ENCODE data around the gene TAS1R1.
A peak's percentile ranks its signal among the peaks of the same experiment; 100 is the strongest.

TAS1R1 gene

GRCh38 chr1:6580593-6581409 is 25.7 kb downstream of the TAS1R1 start:
- Histone ChIP-seq H3K27ac (peak overlapping the region; percentile 73 to 96 (median 89)), H4K20me1 (peaks cover 33 to 54% (median 49%) of the 10 kb centered on the region in 11 experiments), H3K27me3 (no peaks in the 10 kb centered on the region), H3K4me2 (peak overlapping the region; percentile 83 to 99 (median 96)), H3K9me3 (replicated peaks in 1 of 11) (no peaks in the 10 kb centered on the region), H3K9ac (peak overlapping the region; percentile 84 to 96 (median 88)), H3K4me1 (peaks cover 55 to 70% (median 63%) of the 10 kb centered on the region in 10 experiments), H3K4me3 (peak overlapping the region; percentile 74 to 91 (median 82)), H3K36me3 (peaks cover 0 to 27% (median 7%) of the 10 kb centered on the region in 11 experiments; a peak in 11 of 22 replicates)
- TF ChIP-seq Cebpa-rat (IDR thresholded peaks at IDR 0.05) = no peak

- peak overlapping the region; percentile 84 to 96 (median 88); a peak in 20 of 22 replicates for H3K9ac ChIP-seq
- peaks cover 41 to 63% (median 58%) of the 10 kb centered on the region in 11 experiments for H4K20me1 ChIP-seq
- TF ChIP-seq Cebpa-rat (IDR thresholded peaks at IDR 0.05) = no peak
Measured at GRCh38 chr1:6581561-6582305, 26.6 kb downstream of the TAS1R1 start.

DNA sequence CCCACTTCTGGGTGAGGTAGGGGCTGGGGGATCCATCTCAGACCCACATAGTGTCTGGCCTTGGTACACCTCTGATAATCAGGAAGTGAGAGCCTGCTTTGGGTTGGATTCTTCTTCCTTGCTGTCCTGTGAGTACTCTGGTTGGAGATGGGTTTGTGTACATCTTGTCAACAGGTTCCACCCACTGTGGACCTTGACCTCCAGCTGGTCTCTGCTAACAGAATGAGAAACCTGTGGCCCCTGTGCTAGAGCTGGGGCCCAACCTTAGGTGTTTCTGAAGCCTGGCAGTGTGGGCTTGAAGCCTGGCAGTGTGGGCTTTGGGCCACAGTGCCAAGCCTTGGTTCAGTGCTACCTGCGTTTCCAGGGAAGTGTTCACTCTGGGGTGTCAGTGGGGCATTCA is 27.3 kb downstream of the TAS1R1 start:
- peak overlapping the region; percentile 84 to 96 (median 88); a peak in 18 of 22 replicates for H3K9ac ChIP-seq

More at GRCh38 chr1:6581561-6582305, 26.6 kb downstream of the TAS1R1 start:
- no peaks in the 10 kb centered on the region for H3K9me3 ChIP-seq (replicated peaks in 1 of 11)
- no peaks in the 10 kb centered on the region for H3K27me3 ChIP-seq
- H3K4me2 ChIP-seq = peak overlapping the region; percentile 83 to 99 (median 96)
- H3K4me3 ChIP-seq = peak overlapping the region; percentile 74 to 91 (median 82)
- peaks cover 0 to 34% (median 9%) of the 10 kb centered on the region in 11 experiments; a peak in 13 of 22 replicates for H3K36me3 ChIP-seq
- H3K27ac ChIP-seq = peak overlapping the region; percentile 14 to 96 (median 89); a peak in 21 of 22 replicates
- peaks cover 62 to 80% (median 71%) of the 10 kb centered on the region in 10 experiments for H3K4me1 ChIP-seq

GRCh38 chr1:6584126-6585080 is 29.3 kb downstream of the TAS1R1 start:
- Histone ChIP-seq H3K9ac (no peak overlapping the region), H3K4me1 (peaks cover 72 to 92% (median 81%) of the 10 kb centered on the region in 10 experiments), H3K27ac (no peak overlapping the region), H3K4me3 (no peak overlapping the region), H4K20me1 (peaks cover 68 to 90% (median 85%) of the 10 kb centered on the region in 11 experiments), H3K9me3 (replicated peaks in 1 of 11) (no peaks in the 10 kb centered on the region), H3K27me3 (no peaks in the 10 kb centered on the region), H3K4me2 (peak overlapping the region in 7 of 11 experiments; percentile 5 to 98 (median 32); a peak in 6 of 22 replicates), H3K36me3 (peaks cover 17 to 61% (median 32%) of the 10 kb centered on the region in 11 experiments; a peak in 21 of 22 replicates)
- TF ChIP-seq Cebpa-rat (IDR thresholded peaks at IDR 0.05) = no peak

More for the DNA sequence above, 27.3 kb downstream of the TAS1R1 start:
- Histone ChIP-seq H3K27me3 (no peaks in the 10 kb centered on the region), H3K4me3 (peak overlapping the region in 8 of 10 experiments; percentile 74 to 91 (median 82); a peak in 14 of 20 replicates), H3K4me1 (peaks cover 66 to 86% (median 77%) of the 10 kb centered on the region in 10 experiments), H3K36me3 (peaks cover 0 to 41% (median 11%) of the 10 kb centered on the region in 11 experiments; a peak in 13 of 22 replicates), H3K9me3 (replicated peaks in 1 of 11) (no peaks in the 10 kb centered on the region), H3K27ac (peak overlapping the region in 10 of 11 experiments; percentile 15 to 95 (median 86); a peak in 17 of 22 replicates), H3K4me2 (peak overlapping the region; percentile 83 to 99 (median 96)), H4K20me1 (peaks cover 48 to 70% (median 65%) of the 10 kb centered on the region in 11 experiments)
- TF ChIP-seq Cebpa-rat (IDR thresholded peaks at IDR 0.05) = no peak

DNA sequence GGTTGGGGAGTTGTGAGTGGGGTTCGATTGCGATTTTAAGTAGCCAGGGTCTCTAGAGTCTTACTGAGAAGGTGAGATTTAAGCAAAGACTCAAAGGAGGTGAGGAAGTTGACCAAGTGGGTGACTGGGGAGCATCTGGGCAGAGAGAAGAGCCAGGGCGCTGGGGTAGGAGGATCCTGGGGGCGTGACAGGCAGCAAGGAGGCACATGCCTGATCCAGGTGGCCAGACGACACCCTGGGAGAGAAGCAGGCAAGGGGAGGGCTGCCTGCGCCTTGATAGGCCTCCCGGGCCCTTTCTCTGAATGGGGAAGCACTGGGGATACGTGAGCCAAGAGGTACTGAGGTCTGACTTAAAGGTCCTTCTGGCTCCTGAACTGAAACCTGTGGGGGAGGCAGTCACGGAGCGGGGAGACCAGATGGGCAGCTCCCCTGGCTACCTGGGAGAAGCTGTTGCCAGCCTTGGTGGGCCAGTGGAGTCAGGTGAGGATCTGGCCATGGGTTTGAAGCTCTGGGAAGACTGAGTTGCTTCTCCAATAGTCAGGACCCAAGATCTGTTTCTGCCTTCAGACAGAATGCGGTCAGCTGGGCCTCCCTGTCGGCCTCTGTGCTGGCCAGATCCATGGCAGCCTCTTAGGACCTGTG is 30.1 kb downstream of the TAS1R1 start:
- Histone ChIP-seq H3K4me1 (peaks cover 78 to 98% (median 87%) of the 10 kb centered on the region in 10 experiments), H3K36me3 (peaks cover 25 to 69% (median 40%) of the 10 kb centered on the region in 11 experiments), H3K4me2 (peak overlapping the region in 5 of 11 experiments; percentile 3 to 98 (median 20); a peak in 3 of 22 replicates), H3K27ac (no peak overlapping the region), H3K9ac (peak overlapping the region in 1 of 11 experiments; percentile 16; a peak in 1 of 22 replicates), H3K9me3 (replicated peaks in 1 of 11) (no peaks in the 10 kb centered on the region), H4K20me1 (peaks cover 76 to 98% (median 93%) of the 10 kb centered on the region in 11 experiments), H3K27me3 (no peaks in the 10 kb centered on the region), H3K4me3 (no peak overlapping the region)
- no peak for TF ChIP-seq Cebpa-rat (IDR thresholded peaks at IDR 0.05)

DNA sequence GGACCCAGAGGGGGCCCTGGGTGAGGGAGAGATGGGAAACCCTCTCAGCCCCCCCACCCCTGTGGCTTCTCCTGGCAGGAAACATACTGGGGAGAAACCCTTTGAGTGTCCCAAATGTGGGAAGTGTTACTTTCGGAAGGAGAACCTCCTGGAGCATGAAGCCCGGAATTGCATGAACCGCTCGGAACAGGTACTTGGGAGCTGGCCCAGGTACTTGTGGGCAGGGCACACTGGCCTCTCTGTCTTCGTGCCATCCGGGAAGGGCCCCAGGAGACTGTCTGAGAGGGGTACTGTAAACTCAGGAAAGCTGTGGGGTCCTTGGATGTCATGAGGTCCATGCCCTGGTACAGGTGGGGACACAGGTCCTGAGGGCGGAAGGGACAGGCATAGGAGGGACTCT is 30.7 kb downstream of the TAS1R1 start:
- H3K4me2 ChIP-seq = peak overlapping the region in 2 of 11 experiments; percentile 15 to 82; a peak in 3 of 22 replicates
- H3K9ac ChIP-seq = no peak overlapping the region; a peak in 2 of 22 replicates
- no peaks in the 10 kb centered on the region for H3K27me3 ChIP-seq
- peaks cover 79 to 100% (median 89%) of the 10 kb centered on the region in 10 experiments for H3K4me1 ChIP-seq
- H3K36me3 ChIP-seq = peaks cover 32 to 75% (median 46%) of the 10 kb centered on the region in 11 experiments
- H4K20me1 ChIP-seq = peaks cover 77 to 100% (median 96%) of the 10 kb centered on the region in 11 experiments
- H3K9me3 ChIP-seq (replicated peaks in 1 of 11) = no peaks in the 10 kb centered on the region
- no peak overlapping the region for H3K27ac ChIP-seq
- TF ChIP-seq Cebpa-rat (IDR thresholded peaks at IDR 0.05) = no peak
- no peak overlapping the region for H3K4me3 ChIP-seq

DNA sequence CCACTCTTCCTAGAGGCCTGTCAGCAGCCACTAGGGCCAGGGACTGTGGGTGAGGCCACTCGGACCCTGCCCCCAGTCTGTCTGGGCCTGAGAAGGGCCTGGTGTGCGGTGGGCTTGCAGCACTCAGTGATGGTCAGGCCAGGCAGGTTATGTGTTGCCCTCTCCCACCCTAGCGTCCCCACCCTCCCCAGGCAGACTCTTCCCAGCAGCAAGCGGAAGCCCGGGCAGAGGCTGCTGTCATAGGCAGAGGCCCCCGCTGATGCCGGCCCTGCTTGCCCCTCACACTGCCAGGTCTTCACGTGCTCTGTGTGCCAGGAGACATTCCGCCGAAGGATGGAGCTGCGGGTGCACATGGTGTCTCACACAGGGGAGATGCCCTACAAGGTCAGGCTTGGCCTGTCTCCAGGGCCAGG is 31.3 kb downstream of the TAS1R1 start:
- H3K9me3 ChIP-seq (replicated peaks in 1 of 11) = no peaks in the 10 kb centered on the region
- no peak overlapping the region for H3K27ac ChIP-seq
- TF ChIP-seq Cebpa-rat (IDR thresholded peaks at IDR 0.05) = no peak
- peaks cover 34 to 76% (median 47%) of the 10 kb centered on the region in 11 experiments for H3K36me3 ChIP-seq
- peaks cover 79 to 100% (median 89%) of the 10 kb centered on the region in 10 experiments for H3K4me1 ChIP-seq
- peak overlapping the region in 2 of 11 experiments; percentile 53 to 56; a peak in 5 of 22 replicates for H3K9ac ChIP-seq
- peaks cover 77 to 100% (median 96%) of the 10 kb centered on the region in 11 experiments for H4K20me1 ChIP-seq
- no peaks in the 10 kb centered on the region for H3K27me3 ChIP-seq
- no peak overlapping the region for H3K4me3 ChIP-seq
- H3K4me2 ChIP-seq = peak overlapping the region in 10 of 11 experiments; percentile 9 to 86 (median 82); a peak in 15 of 22 replicates
